ENCODE results near the gene CLDN7.

DNA sequence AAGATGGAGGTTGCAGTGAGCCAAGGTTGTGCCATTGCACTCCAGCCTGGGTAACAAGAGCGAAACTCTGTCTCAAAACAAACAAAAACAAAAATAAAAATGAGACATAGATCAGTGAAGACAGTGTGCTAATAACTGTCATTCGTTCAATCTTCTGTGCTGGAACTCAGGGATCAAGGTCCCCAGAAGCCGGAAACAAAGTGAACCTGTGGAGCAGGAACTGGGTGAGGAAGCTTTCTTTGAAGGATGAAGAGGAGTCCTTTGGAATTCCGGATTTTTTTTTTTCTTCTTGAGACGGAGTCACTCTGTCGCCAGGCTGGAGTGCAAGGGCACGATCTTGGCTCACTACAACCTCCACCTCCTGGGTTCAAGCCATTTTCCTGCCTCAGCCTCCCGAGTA lies 17.2 kb upstream of the CLDN7 start:
- TF ChIP-seq POLR2A (IDR thresholded peaks at IDR 0.05) = no peak
- TF ChIP-seq, protein P1, sequence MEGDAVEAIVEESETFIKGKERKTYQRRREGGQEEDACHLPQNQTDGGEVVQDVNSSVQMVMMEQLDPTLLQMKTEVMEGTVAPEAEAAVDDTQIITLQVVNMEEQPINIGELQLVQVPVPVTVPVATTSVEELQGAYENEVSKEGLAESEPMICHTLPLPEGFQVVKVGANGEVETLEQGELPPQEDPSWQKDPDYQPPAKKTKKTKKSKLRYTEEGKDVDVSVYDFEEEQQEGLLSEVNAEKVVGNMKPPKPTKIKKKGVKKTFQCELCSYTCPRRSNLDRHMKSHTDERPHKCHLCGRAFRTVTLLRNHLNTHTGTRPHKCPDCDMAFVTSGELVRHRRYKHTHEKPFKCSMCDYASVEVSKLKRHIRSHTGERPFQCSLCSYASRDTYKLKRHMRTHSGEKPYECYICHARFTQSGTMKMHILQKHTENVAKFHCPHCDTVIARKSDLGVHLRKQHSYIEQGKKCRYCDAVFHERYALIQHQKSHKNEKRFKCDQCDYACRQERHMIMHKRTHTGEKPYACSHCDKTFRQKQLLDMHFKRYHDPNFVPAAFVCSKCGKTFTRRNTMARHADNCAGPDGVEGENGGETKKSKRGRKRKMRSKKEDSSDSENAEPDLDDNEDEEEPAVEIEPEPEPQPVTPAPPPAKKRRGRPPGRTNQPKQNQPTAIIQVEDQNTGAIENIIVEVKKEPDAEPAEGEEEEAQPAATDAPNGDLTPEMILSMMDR (IDR thresholded peaks at IDR 0.05) = no peak

Data from testis (tissue), 2 donors.